ENCODE data around the gene GGCX.

GGCX gene

GRCh38 chr2:85538507-85539360 lies 22.6 kb downstream of the GGCX start, which contains the start of gene MAT2A:
TSS of gene MAT2A (plus strand) at chr2:85539168. CDS start at chr2:85539288, 120 bp downstream.
- WGBS (ENCODE audit: insufficient coverage): under 1% methylated on average over 83 of the region's 92 CpGs
- peak within 1 kb of the TSS; percentile 98 to 100 for H3K27ac ChIP-seq (ENCODE audit: insufficient read depth in 1 of 2, low read depth in 1 of 2, low read length in 2 of 2, poor library complexity in 1 of 2, severe bottlenecking in 2 of 2)
- H3K9me3 ChIP-seq (ENCODE audit: control extremely low read depth in 1 of 5, control insufficient read depth in 4 of 5, insufficient read depth in 2 of 5, low read depth in 1 of 5, low read length in 4 of 5): no peaks in the 10 kb centered on the region
- peak; percentile 93 to 97 (median 96) for DNase-seq
- peak within 1 kb of the TSS; percentile 61 to 96 (median 85) for H3K4me3 ChIP-seq (ENCODE audit: control insufficient read depth in 1 of 7, extremely low read depth in 1 of 7, insufficient read depth in 4 of 7, low read depth in 2 of 7, low read length in 6 of 7)
- H3K27me3 ChIP-seq (replicated peaks in 2 of 5; ENCODE audit: control insufficient read depth in 4 of 5, insufficient read depth in 5 of 5, low read length in 4 of 5): no peaks in the 10 kb centered on the region
- CTCF ChIA-PET: interaction anchor here (0.7 to 28.0 kb wide), 11 partner anchors 9 to 131 kb away, joined by 3 to 584 read pairs (median 5); partner anchors contain the start of gene SH2D6
- POLR2A ChIA-PET: interaction anchor here (0.7 to 3.5 kb wide), 24 partner anchors 12 to 173 kb away, joined by 3 to 69 read pairs (median 6); partner anchors contain the start of genes GGCX, SH2D6, TMEM150A and VAMP8
- peaks cover 37 to 68% (median 60%) of the 10 kb centered on the region in 4 experiments for H3K4me1 ChIP-seq (ENCODE audit: control extremely low read depth in 1 of 4, control insufficient read depth in 4 of 4, insufficient read depth in 4 of 4, low read length in 3 of 4)
- H3K36me3 ChIP-seq (ENCODE audit: control insufficient read depth in 4 of 4, insufficient read depth in 4 of 4, low read length in 3 of 4): peaks cover 16 to 42% (median 24%) of the 10 kb centered on the region in 4 experiments

- ChIA-PET POLR2A (interaction anchor here (0.8 to 3.5 kb wide), 15 partner anchors 13 to 149 kb away, joined by 3 to 69 read pairs (median 6); partner anchors contain the start of genes GGCX and SH2D6), CTCF (interaction anchor here (1.0 to 28.0 kb wide), 10 partner anchors 13 to 132 kb away, joined by 3 to 584 read pairs (median 5); partner anchors contain the start of gene SH2D6)
- peak overlapping the region; percentile 98 to 100 for H3K27ac ChIP-seq (ENCODE audit: insufficient read depth in 1 of 2, low read depth in 1 of 2, low read length in 2 of 2, poor library complexity in 1 of 2, severe bottlenecking in 2 of 2)
- H3K9me3 ChIP-seq (ENCODE audit: control extremely low read depth in 1 of 5, control insufficient read depth in 4 of 5, insufficient read depth in 2 of 5, low read depth in 1 of 5, low read length in 4 of 5): no peaks in the 10 kb centered on the region
- H3K27me3 ChIP-seq (replicated peaks in 2 of 5; ENCODE audit: control insufficient read depth in 4 of 5, insufficient read depth in 5 of 5, low read length in 4 of 5): no peaks in the 10 kb centered on the region
- H3K4me1 ChIP-seq (ENCODE audit: control extremely low read depth in 1 of 4, control insufficient read depth in 4 of 4, insufficient read depth in 4 of 4, low read length in 3 of 4): peaks cover 37 to 63% (median 59%) of the 10 kb centered on the region in 4 experiments
- H3K36me3 ChIP-seq (ENCODE audit: control insufficient read depth in 4 of 4, insufficient read depth in 4 of 4, low read length in 3 of 4): peaks cover 13 to 33% (median 18%) of the 10 kb centered on the region in 4 experiments
- WGBS (ENCODE audit: insufficient coverage): 0% methylated on average over 27 of the region's 35 CpGs
- DNase-seq: peak in 2 of 3 donors; percentile 43 to 53
- H3K4me3 ChIP-seq (ENCODE audit: control insufficient read depth in 1 of 7, extremely low read depth in 1 of 7, insufficient read depth in 4 of 7, low read depth in 2 of 7, low read length in 6 of 7): peak overlapping the region; percentile 61 to 96 (median 85)
Measured at GRCh38 chr2:85537600-85538506, 23.4 kb downstream of the GGCX start.

GRCh38 chr2:85536479-85536878 lies 24.8 kb downstream of the GGCX start:
- POLR2A ChIA-PET: no interaction called here
- CTCF ChIA-PET: interaction anchor here (1.2 to 28.0 kb wide), 6 partner anchors 14 to 122 kb away, joined by 3 to 584 read pairs (median 4); partner anchors contain the start of gene SH2D6
- H3K27ac ChIP-seq (ENCODE audit: insufficient read depth in 1 of 2, low read depth in 1 of 2, low read length in 2 of 2, poor library complexity in 1 of 2, severe bottlenecking in 2 of 2): peak overlapping the region in 1 of 2 experiments; percentile 27

GRCh38 chr2:85534881-85535280 lies 26.4 kb downstream of the GGCX start:
- Histone ChIP-seq H3K4me1 (ENCODE audit: control extremely low read depth in 1 of 4, control insufficient read depth in 4 of 4, insufficient read depth in 4 of 4, low read length in 3 of 4) (peaks cover 14 to 39% (median 35%) of the 10 kb centered on the region in 4 experiments), H3K9me3 (ENCODE audit: control extremely low read depth in 1 of 5, control insufficient read depth in 4 of 5, insufficient read depth in 2 of 5, low read depth in 1 of 5, low read length in 4 of 5) (no peaks in the 10 kb centered on the region), H3K27ac (ENCODE audit: insufficient read depth in 1 of 2, low read depth in 1 of 2, low read length in 2 of 2, poor library complexity in 1 of 2, severe bottlenecking in 2 of 2) (no peak overlapping the region), H3K27me3 (replicated peaks in 2 of 5; ENCODE audit: control insufficient read depth in 4 of 5, insufficient read depth in 5 of 5, low read length in 4 of 5) (no peaks in the 10 kb centered on the region), H3K36me3 (ENCODE audit: control insufficient read depth in 4 of 4, insufficient read depth in 4 of 4, low read length in 3 of 4) (peaks cover 0 to 3% (median 0%) of the 10 kb centered on the region in 4 experiments), H3K4me3 (ENCODE audit: control insufficient read depth in 1 of 7, extremely low read depth in 1 of 7, insufficient read depth in 4 of 7, low read depth in 2 of 7, low read length in 6 of 7) (no peak overlapping the region)
- DNase-seq: peak in 1 of 3 donors; percentile 39
- CTCF ChIA-PET: interaction anchor here (0.9 to 28.0 kb wide), 8 partner anchors 11 to 121 kb away, joined by 3 to 584 read pairs (median 4); partner anchors contain the start of gene SH2D6
- POLR2A ChIA-PET: interaction anchor here (0.7 to 1.1 kb wide), 3 partner anchors 39 to 107 kb away, joined by 3 to 7 read pairs (median 3); no protein-coding TSS in a partner anchor
- WGBS (ENCODE audit: insufficient coverage): 0% methylated on average over 1 of the region's 3 CpGs

More at GRCh38 chr2:85536479-85536878, 24.8 kb downstream of the GGCX start:
- Histone ChIP-seq H3K36me3 (ENCODE audit: control insufficient read depth in 4 of 4, insufficient read depth in 4 of 4, low read length in 3 of 4) (peaks cover 0 to 19% (median 4%) of the 10 kb centered on the region in 4 experiments), H3K4me3 (ENCODE audit: control insufficient read depth in 1 of 7, extremely low read depth in 1 of 7, insufficient read depth in 4 of 7, low read depth in 2 of 7, low read length in 6 of 7) (no peak overlapping the region), H3K9me3 (ENCODE audit: control extremely low read depth in 1 of 5, control insufficient read depth in 4 of 5, insufficient read depth in 2 of 5, low read depth in 1 of 5, low read length in 4 of 5) (no peaks in the 10 kb centered on the region), H3K4me1 (ENCODE audit: control extremely low read depth in 1 of 4, control insufficient read depth in 4 of 4, insufficient read depth in 4 of 4, low read length in 3 of 4) (peaks cover 27 to 55% (median 49%) of the 10 kb centered on the region in 4 experiments), H3K27me3 (replicated peaks in 2 of 5; ENCODE audit: control insufficient read depth in 4 of 5, insufficient read depth in 5 of 5, low read length in 4 of 5) (no peaks in the 10 kb centered on the region)
- WGBS (ENCODE audit: insufficient coverage): 30% methylated on average over 2 of the region's 3 CpGs
- DNase-seq: peak in 2 of 3 donors; percentile 56 to 70

- H3K36me3 ChIP-seq (ENCODE audit: control insufficient read depth in 4 of 4, insufficient read depth in 4 of 4, low read length in 3 of 4): no peaks in the 10 kb centered on the region
- no peak overlapping the region for H3K4me3 ChIP-seq (ENCODE audit: control insufficient read depth in 1 of 7, extremely low read depth in 1 of 7, insufficient read depth in 4 of 7, low read depth in 2 of 7, low read length in 6 of 7)
- no peak for DNase-seq
- CTCF ChIA-PET: interaction anchor here (0.9 to 28.0 kb wide), 7 partner anchors 10 to 106 kb away, joined by 3 to 584 read pairs (median 4); partner anchors contain the start of gene SH2D6
- H3K27me3 ChIP-seq (replicated peaks in 2 of 5; ENCODE audit: control insufficient read depth in 4 of 5, insufficient read depth in 5 of 5, low read length in 4 of 5): no peaks in the 10 kb centered on the region
- POLR2A ChIA-PET: interaction anchor here (0.7 to 1.1 kb wide), 2 partner anchors 38 to 47 kb away, joined by 3 read pairs; no protein-coding TSS in a partner anchor
- H3K27ac ChIP-seq (ENCODE audit: insufficient read depth in 1 of 2, low read depth in 1 of 2, low read length in 2 of 2, poor library complexity in 1 of 2, severe bottlenecking in 2 of 2): no peak overlapping the region
- WGBS (ENCODE audit: insufficient coverage): 80% methylated on average over 1 of the region's 3 CpGs
- peaks cover 14 to 37% (median 33%) of the 10 kb centered on the region in 4 experiments for H3K4me1 ChIP-seq (ENCODE audit: control extremely low read depth in 1 of 4, control insufficient read depth in 4 of 4, insufficient read depth in 4 of 4, low read length in 3 of 4)
- H3K9me3 ChIP-seq (ENCODE audit: control extremely low read depth in 1 of 5, control insufficient read depth in 4 of 5, insufficient read depth in 2 of 5, low read depth in 1 of 5, low read length in 4 of 5): no peaks in the 10 kb centered on the region
Measured at GRCh38 chr2:85534099-85534498, 27.2 kb downstream of the GGCX start.

- H3K27ac ChIP-seq (ENCODE audit: insufficient read depth in 1 of 2, low read depth in 1 of 2, low read length in 2 of 2, poor library complexity in 1 of 2, severe bottlenecking in 2 of 2): no peak overlapping the region
- ChIA-PET POLR2A (interaction anchor here (0.6 kb wide), 1 partner anchor 60 kb away, joined by 4 read pairs; no protein-coding TSS in a partner anchor), CTCF (interaction anchor here (0.9 to 28.0 kb wide), 3 partner anchors 13 to 103 kb away, joined by 3 to 584 read pairs (median 3); partner anchors contain the start of gene SH2D6)
Measured at GRCh38 chr2:85531589-85531988, 29.7 kb downstream of the GGCX start.

More at GRCh38 chr2:85531589-85531988, 29.7 kb downstream of the GGCX start:
- H3K9me3 ChIP-seq (ENCODE audit: control extremely low read depth in 1 of 5, control insufficient read depth in 4 of 5, insufficient read depth in 2 of 5, low read depth in 1 of 5, low read length in 4 of 5): no peaks in the 10 kb centered on the region
- peaks cover 5 to 19% (median 16%) of the 10 kb centered on the region in 4 experiments for H3K4me1 ChIP-seq (ENCODE audit: control extremely low read depth in 1 of 4, control insufficient read depth in 4 of 4, insufficient read depth in 4 of 4, low read length in 3 of 4)
- no peaks in the 10 kb centered on the region for H3K27me3 ChIP-seq (replicated peaks in 2 of 5; ENCODE audit: control insufficient read depth in 4 of 5, insufficient read depth in 5 of 5, low read length in 4 of 5)
- H3K36me3 ChIP-seq (ENCODE audit: control insufficient read depth in 4 of 4, insufficient read depth in 4 of 4, low read length in 3 of 4): no peaks in the 10 kb centered on the region
- H3K4me3 ChIP-seq (ENCODE audit: control insufficient read depth in 1 of 7, extremely low read depth in 1 of 7, insufficient read depth in 4 of 7, low read depth in 2 of 7, low read length in 6 of 7): no peak overlapping the region
- no peak for DNase-seq
- no CpG with 5 or more reads among the region's 2 CpGs for WGBS (ENCODE audit: insufficient coverage)

All from common myeloid progenitor, CD34-positive (primary cell).